Measurements from ENCODE around the gene ABI2. TPM values are rescaled to one million over a fixed set of nuclear protein-coding genes. Genes with fewer than 3 reads are reported as not detected.

ABI2 gene
- total RNA-seq, 5 donors from 2014 or later (not counting 1 experiment from before 2014, with no cell fraction given): 22.3 to 29.4 (median 26.7) TPM

DNA sequence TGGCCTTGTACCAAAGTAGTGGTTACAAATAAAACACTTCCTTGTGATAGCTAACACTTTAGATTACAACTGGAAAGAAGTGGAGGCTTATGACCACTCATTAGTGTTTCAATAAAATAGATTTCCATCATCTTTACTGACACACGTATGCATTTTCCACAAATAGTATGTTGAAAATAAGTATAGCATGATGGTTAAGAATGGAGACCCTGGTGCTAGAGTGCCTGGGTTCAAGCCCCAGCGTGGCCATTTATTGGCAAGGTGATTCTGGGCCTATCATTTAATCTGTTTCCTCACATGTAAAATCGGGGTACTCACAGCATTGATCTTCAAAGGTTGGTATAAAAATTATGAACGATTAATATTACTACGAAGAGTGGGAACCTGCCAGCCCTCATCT lies 152.4 kb downstream of the ABI2 start:
- ChIA-PET POLR2A (interaction anchor here (0.5 to 0.7 kb wide), 3 partner anchors 11 to 488 kb away, joined by 3 to 6 read pairs (median 4); no protein-coding TSS in a partner anchor), CTCF (interaction anchor here in 1 of 2 donors (1.2 kb wide), 1 partner anchor 335 kb away, joined by 11 read pairs; no protein-coding TSS in a partner anchor)
- no peak overlapping the region for H3K4me3 Mint-ChIP-seq
- DNase-seq: no peak
- Histone ChIP-seq H3K36me3 (ENCODE audit: control insufficient read depth in 2 of 2, extremely low read depth in 1 of 2, insufficient read depth in 1 of 2, low read length in 1 of 2) (no peaks in the 10 kb centered on the region), H3K4me1 (ENCODE audit: control insufficient read depth in 1 of 2, extremely low read depth in 1 of 2, insufficient read depth in 2 of 2, low read length in 2 of 2) (peaks cover 3% of the 10 kb centered on the region in 2 experiments), H3K27ac (ENCODE audit: low read length) (no peak overlapping the region), H3K27me3 (replicated peaks in 1 of 2; ENCODE audit: control insufficient read depth in 2 of 2, extremely low read depth in 1 of 2, insufficient read depth in 2 of 2, low read length in 1 of 2) (no peaks in the 10 kb centered on the region), H3K4me3 (ENCODE audit: control insufficient read depth in 1 of 2, extremely low read depth in 1 of 2, low read length in 1 of 2) (no peak overlapping the region), H3K9me3 (no peaks in the 10 kb centered on the region)
- H3K27me3 Mint-ChIP-seq: no peaks in the 10 kb centered on the region
- H3K4me1 Mint-ChIP-seq: peaks cover 6 to 7% (median 7%) of the 10 kb centered on the region in 3 donors
- H3K27ac Mint-ChIP-seq: no peak overlapping the region
- no peaks in the 10 kb centered on the region for H3K9me3 Mint-ChIP-seq
- WGBS (ENCODE audit: insufficient coverage): no CpG with 5 or more reads among the region's 5 CpGs
- no peak for ATAC-seq (replicated peaks in 1 of 4)
- no peaks in the 10 kb centered on the region for H3K36me3 Mint-ChIP-seq

DNA sequence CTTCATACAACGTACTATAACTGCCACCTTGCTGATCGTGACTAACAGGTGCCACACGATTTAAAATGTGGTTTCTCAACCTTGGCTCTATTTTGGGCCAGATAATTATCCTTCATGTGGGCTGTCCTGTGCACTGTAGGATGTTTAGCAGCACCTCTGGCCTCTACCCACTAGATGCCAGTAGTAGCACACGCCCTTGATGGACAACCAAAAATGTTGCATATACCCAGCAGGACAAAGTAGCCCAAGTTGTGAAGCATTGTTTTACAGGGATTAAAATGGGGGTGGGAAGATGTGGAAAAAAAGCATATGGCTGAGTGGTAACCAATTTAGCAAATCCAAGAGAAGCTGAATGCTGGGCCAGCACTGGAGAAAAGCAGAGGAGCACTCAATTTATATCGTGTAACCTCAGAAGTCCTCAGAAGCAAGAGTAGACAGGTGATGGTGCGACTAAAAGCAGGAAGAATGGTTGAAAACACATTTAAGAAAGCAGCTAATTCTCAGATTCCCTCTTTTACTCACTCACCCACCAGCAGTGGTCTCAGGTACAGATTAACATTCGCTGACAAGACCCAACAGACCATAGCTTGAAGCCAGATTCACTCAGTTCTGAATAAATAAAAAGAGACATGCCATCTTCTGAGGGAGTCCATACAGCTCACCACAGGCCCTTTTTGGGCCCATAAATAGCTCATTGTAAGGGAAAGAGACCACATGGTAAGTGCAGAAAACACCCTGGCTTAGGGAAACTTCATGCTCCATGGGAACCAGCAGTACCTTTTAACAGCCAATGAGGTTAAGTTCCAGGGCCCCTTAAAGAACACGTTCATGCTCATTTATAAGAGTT lies 156.3 kb downstream of the ABI2 start:
- DNase-seq: peak; percentile 3 to 80 (median 46)
- Histone ChIP-seq H3K27ac (ENCODE audit: low read length) (no peak overlapping the region), H3K36me3 (ENCODE audit: control insufficient read depth in 2 of 2, extremely low read depth in 1 of 2, insufficient read depth in 1 of 2, low read length in 1 of 2) (no peaks in the 10 kb centered on the region), H3K4me1 (ENCODE audit: control insufficient read depth in 1 of 2, extremely low read depth in 1 of 2, insufficient read depth in 2 of 2, low read length in 2 of 2) (peaks cover 3% of the 10 kb centered on the region in 2 experiments), H3K27me3 (replicated peaks in 1 of 2; ENCODE audit: control insufficient read depth in 2 of 2, extremely low read depth in 1 of 2, insufficient read depth in 2 of 2, low read length in 1 of 2) (no peaks in the 10 kb centered on the region), H3K4me3 (ENCODE audit: control insufficient read depth in 1 of 2, extremely low read depth in 1 of 2, low read length in 1 of 2) (no peak overlapping the region), H3K9me3 (no peaks in the 10 kb centered on the region)
- ChIA-PET CTCF (interaction anchor here (0.5 to 4.4 kb wide), 22 partner anchors 26 to 694 kb away, joined by 3 to 58 read pairs (median 4); no protein-coding TSS in a partner anchor), POLR2A (interaction anchor here (0.6 to 1.0 kb wide), 3 partner anchors 46 to 799 kb away, joined by 3 to 5 read pairs (median 3); no protein-coding TSS in a partner anchor)
- Mint-ChIP-seq H3K36me3 (no peaks in the 10 kb centered on the region), H3K4me1 (peaks cover 6 to 7% (median 7%) of the 10 kb centered on the region in 3 donors), H3K27ac (peak overlapping the region in 1 of 2 donors; percentile 40), H3K9me3 (no peaks in the 10 kb centered on the region), H3K27me3 (no peaks in the 10 kb centered on the region), H3K4me3 (no peak overlapping the region)
- 42% methylated on average over 5 of the region's 8 CpGs for WGBS (ENCODE audit: insufficient coverage)
- ATAC-seq (replicated peaks in 1 of 4): peak; percentile 82 to 95 (median 94)

DNA sequence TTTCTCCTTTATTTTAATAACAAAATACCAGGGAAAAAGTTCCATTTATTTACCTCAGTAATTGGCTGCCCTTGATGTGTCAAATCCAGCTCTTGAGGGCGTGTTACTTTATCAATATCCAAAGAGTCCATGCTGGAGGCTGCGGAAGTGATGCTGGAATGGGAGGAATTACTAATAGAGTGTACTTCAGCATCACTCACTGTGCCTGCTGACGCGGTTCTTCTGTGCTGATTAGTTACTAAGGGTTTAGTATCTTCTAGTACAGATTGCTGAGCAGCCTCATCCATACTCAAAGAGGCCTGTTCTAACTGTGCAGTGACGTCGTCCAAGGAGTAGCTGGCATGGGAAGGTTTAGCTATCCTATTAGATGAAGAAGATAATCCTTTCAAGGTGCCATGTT lies 161.3 kb downstream of the ABI2 start:
- Histone ChIP-seq H3K36me3 (ENCODE audit: control insufficient read depth in 2 of 2, extremely low read depth in 1 of 2, insufficient read depth in 1 of 2, low read length in 1 of 2) (peaks cover 0 to 2% of the 10 kb centered on the region in 2 donors), H3K4me3 (ENCODE audit: control insufficient read depth in 1 of 2, extremely low read depth in 1 of 2, low read length in 1 of 2) (no peak overlapping the region), H3K27me3 (replicated peaks in 1 of 2; ENCODE audit: control insufficient read depth in 2 of 2, extremely low read depth in 1 of 2, insufficient read depth in 2 of 2, low read length in 1 of 2) (no peaks in the 10 kb centered on the region), H3K9me3 (no peaks in the 10 kb centered on the region), H3K27ac (ENCODE audit: low read length) (no peak overlapping the region), H3K4me1 (ENCODE audit: control insufficient read depth in 1 of 2, extremely low read depth in 1 of 2, insufficient read depth in 2 of 2, low read length in 2 of 2) (peaks cover under 1% of the 10 kb centered on the region in 2 experiments)
- Mint-ChIP-seq H3K36me3 (no peaks in the 10 kb centered on the region), H3K4me3 (no peak overlapping the region), H3K27ac (no peak overlapping the region), H3K9me3 (no peaks in the 10 kb centered on the region), H3K27me3 (no peaks in the 10 kb centered on the region), H3K4me1 (peaks cover 1 to 15% (median 14%) of the 10 kb centered on the region in 3 donors)
- ChIA-PET CTCF (interaction anchor here in 1 of 2 donors (0.6 to 1.0 kb wide), 2 partner anchors 126 to 322 kb away, joined by 3 to 5 read pairs; no protein-coding TSS in a partner anchor), POLR2A (interaction anchor here in 1 of 2 donors (0.6 kb wide), 1 partner anchor 406 kb away, joined by 8 read pairs; no protein-coding TSS in a partner anchor)
- 100% methylated on average over 1 of the region's 6 CpGs for WGBS (ENCODE audit: insufficient coverage)
- ATAC-seq (replicated peaks in 1 of 4) (no peak), DNase-seq (no peak)

DNA sequence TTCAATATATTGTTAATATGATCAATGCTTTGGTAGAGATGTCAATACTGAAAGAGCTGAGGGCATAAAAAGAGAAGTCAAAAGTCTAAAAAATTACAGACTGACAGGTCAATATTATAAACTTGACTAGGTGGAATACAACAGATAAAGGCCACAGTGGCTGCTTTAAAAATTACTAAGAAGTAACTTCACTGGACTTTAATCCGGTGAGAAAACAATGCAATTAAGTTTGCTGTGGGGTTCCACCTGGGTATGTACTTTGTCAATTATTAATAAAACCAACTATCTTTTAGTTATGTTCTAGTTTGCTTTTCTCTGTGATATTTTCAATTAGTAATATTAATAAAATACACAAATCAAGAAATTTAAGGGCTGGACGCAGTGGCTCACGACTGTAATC lies 162.2 kb downstream of the ABI2 start:
- Mint-ChIP-seq H3K4me1 (peaks cover 0 to 14% (median 13%) of the 10 kb centered on the region in 3 donors), H3K9me3 (no peaks in the 10 kb centered on the region), H3K27ac (no peak overlapping the region), H3K27me3 (no peaks in the 10 kb centered on the region), H3K4me3 (no peak overlapping the region), H3K36me3 (peaks cover 4% of the 10 kb centered on the region)
- H3K9me3 ChIP-seq: no peaks in the 10 kb centered on the region
- no peak overlapping the region for H3K27ac ChIP-seq (ENCODE audit: low read length)
- no peaks in the 10 kb centered on the region for H3K27me3 ChIP-seq (replicated peaks in 1 of 2; ENCODE audit: control insufficient read depth in 2 of 2, extremely low read depth in 1 of 2, insufficient read depth in 2 of 2, low read length in 1 of 2)
- ChIA-PET POLR2A (no interaction called here), CTCF (interaction anchor here (0.7 kb wide), 2 partner anchors 159 to 323 kb away, joined by 3 to 5 read pairs; no protein-coding TSS in a partner anchor)
- peaks cover 0 to 2% of the 10 kb centered on the region in 2 donors for H3K36me3 ChIP-seq (ENCODE audit: control insufficient read depth in 2 of 2, extremely low read depth in 1 of 2, insufficient read depth in 1 of 2, low read length in 1 of 2)
- DNase-seq (no peak), ATAC-seq (replicated peaks in 1 of 4) (no peak)
- H3K4me3 ChIP-seq (ENCODE audit: control insufficient read depth in 1 of 2, extremely low read depth in 1 of 2, low read length in 1 of 2): no peak overlapping the region
- WGBS (ENCODE audit: insufficient coverage): no CpG with 5 or more reads among the region's 3 CpGs
- no peaks in the 10 kb centered on the region for H3K4me1 ChIP-seq (ENCODE audit: control insufficient read depth in 1 of 2, extremely low read depth in 1 of 2, insufficient read depth in 2 of 2, low read length in 2 of 2)

- Histone ChIP-seq H3K9me3 (no peaks in the 10 kb centered on the region), H3K4me3 (ENCODE audit: control insufficient read depth in 1 of 2, extremely low read depth in 1 of 2, low read length in 1 of 2) (no peak overlapping the region), H3K27ac (ENCODE audit: low read length) (no peak overlapping the region), H3K27me3 (replicated peaks in 1 of 2; ENCODE audit: control insufficient read depth in 2 of 2, extremely low read depth in 1 of 2, insufficient read depth in 2 of 2, low read length in 1 of 2) (no peaks in the 10 kb centered on the region), H3K4me1 (ENCODE audit: control insufficient read depth in 1 of 2, extremely low read depth in 1 of 2, insufficient read depth in 2 of 2, low read length in 2 of 2) (no peaks in the 10 kb centered on the region), H3K36me3 (ENCODE audit: control insufficient read depth in 2 of 2, extremely low read depth in 1 of 2, insufficient read depth in 1 of 2, low read length in 1 of 2) (peaks cover 0 to 2% of the 10 kb centered on the region in 2 donors)
- H3K27ac Mint-ChIP-seq: peak overlapping the region; percentile 43 to 49
- ATAC-seq (replicated peaks in 1 of 4) (peak in 2 of 4 experiments; percentile 48 to 55), DNase-seq (peak in 1 of 35 experiments; percentile 24)
- WGBS (ENCODE audit: insufficient coverage): no CpG with 5 or more reads among the region's 2 CpGs
- peaks cover 1 to 15% (median 14%) of the 10 kb centered on the region in 3 donors for H3K4me1 Mint-ChIP-seq
- no peaks in the 10 kb centered on the region for H3K27me3 Mint-ChIP-seq
- ChIA-PET CTCF (interaction anchor here in 1 of 2 donors (0.6 kb wide), 1 partner anchor 160 kb away, joined by 10 read pairs; no protein-coding TSS in a partner anchor), POLR2A (interaction anchor here in 1 of 2 donors (0.6 to 0.9 kb wide), 2 partner anchors 323 to 325 kb away, joined by 3 to 4 read pairs; no protein-coding TSS in a partner anchor)
- H3K36me3 Mint-ChIP-seq: peaks cover 4% of the 10 kb centered on the region
- no peaks in the 10 kb centered on the region for H3K9me3 Mint-ChIP-seq
- H3K4me3 Mint-ChIP-seq: no peak overlapping the region
Observed at GRCh38 chr2:203492965-203493364, 164.8 kb downstream of the ABI2 start.
